GM21528 (cell line): ENCODE data around the gene U2AF1L4.
"Not testable (repeated sequence)": the region's sequence is repeated elsewhere in the genome, so short reads cannot be mapped to it uniquely, and the experiment has no call there.

ENCODE experiments used
- ATAC-seq: cut with Tn5 transposase; IDR thresholded peaks from one replicate; pipeline ENCODE4 v1.9.1; 2021; ENCODE audit warnings: mild to moderate bottlenecking, moderate library complexity; ENCODE audit not compliant: unreplicated experiment, low FRiP score

U2AF1L4 gene

DNA sequence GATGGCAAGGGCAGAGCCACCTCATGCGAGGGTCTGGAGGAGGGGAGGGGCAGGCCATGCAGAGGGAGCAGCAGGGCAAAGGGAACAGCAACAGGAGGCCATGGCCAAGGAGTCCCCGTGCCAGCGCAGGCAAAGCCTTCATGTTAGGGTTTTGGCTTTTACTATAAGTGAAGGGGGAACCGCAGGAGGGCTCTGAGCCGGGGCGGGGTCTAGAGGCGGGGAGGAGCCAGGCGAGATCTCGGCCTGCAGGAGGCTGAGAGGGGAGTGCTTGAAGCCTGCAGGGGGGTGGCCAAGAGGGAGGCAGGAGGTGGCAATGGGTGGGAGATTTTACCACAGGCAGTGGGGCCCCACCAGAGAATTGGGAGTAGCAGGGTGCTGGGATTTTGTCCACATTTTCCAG lies 36.4 kb upstream of the U2AF1L4 start:
- ATAC-seq, result no peak

- ATAC-seq, result no peak
Measured at GRCh38 chr19:35780717-35781116, 35.5 kb upstream of the U2AF1L4 start.

- ATAC-seq, result no peak
Measured at GRCh38 chr19:35780058-35780457, 34.8 kb upstream of the U2AF1L4 start.

- ATAC-seq, result no peak
Measured at GRCh38 chr19:35779033-35779432, 33.8 kb upstream of the U2AF1L4 start.

- no peak for ATAC-seq
Measured at GRCh38 chr19:35777961-35778360, 32.7 kb upstream of the U2AF1L4 start.

- no peak for ATAC-seq
Measured at GRCh38 chr19:35777086-35777841, 32.0 kb upstream of the U2AF1L4 start.

DNA sequence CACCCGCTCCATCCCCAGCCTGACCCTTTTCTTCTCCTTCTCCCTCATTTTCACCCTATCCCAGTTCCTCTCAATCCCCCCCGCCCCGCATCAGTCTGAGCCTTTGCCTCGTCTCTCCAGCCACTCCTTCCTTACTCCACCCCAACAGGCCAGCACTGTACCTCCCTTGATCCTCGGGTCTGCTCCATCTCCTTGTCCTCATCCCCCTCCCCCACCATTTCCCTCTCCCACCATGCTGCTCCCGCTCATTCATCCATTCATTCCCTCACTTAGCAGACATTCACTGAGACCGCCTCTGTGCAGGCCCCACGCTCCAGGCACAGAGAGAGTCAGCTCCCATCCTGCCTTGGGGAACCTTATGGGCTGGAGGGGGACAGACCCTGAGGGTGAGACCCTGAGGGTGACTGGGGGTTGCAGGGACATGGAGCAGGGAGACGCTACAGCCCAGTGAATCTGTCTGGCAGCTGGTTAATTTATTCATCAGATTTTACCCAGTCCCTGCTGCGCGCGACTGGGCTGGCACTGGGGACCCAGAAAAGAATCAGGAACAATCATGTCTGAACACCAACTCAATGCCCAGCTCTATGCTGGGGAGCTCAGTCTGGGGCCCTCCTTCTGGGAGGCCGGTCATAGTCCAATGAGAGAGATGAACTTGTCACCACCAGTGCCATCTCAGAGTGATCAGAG lies 31.0 kb upstream of the U2AF1L4 start:
- ATAC-seq, result no peak

DNA sequence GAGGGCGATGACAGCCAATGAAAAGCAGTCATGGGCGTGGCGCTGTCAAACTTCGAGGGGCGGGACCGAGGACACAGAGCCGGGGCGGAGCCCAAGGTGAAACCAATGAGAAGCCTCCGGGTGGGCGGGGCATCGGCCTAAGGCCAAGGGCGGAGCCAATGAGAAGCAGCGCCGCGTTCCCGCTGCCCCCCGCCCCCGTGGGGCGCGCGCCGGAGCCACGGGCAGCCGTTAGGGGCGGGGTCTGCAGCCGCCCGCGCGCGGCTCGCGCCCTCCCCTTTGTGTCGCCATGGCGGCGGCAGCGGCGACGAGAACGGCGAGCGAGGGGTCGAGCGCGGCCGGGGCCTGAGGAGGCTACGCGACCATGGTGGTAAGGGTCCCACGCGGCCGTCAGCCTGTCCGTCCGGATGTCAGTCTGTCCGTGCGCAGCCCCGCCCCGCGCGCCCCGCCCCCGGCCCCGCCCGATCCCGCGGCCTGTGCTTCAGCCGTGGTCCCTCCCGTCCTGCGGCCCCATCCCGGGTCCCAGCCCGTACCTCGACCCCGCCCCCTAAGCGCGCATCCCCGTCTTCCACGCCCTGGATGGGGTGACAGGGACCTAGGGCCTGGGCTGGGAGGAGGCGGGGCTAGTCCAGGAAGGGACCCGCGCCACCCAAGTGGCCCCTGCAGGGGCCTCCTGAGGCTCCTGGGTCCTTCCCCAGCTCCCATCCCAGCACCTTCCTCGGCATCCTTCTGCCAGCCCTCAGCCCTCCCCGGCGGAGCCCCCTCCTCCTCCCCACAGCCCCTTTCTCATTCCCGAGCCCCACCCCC lies 30.3 kb upstream of the U2AF1L4 start, which contains the start of gene ARHGAP33:
Gene ARHGAP33, plus strand, starts transcription at position 267 of the 804 bp plus-strand sequence. Its CDS starts 95 bp downstream, at position 362.
- peak; percentile 90 for ATAC-seq

DNA sequence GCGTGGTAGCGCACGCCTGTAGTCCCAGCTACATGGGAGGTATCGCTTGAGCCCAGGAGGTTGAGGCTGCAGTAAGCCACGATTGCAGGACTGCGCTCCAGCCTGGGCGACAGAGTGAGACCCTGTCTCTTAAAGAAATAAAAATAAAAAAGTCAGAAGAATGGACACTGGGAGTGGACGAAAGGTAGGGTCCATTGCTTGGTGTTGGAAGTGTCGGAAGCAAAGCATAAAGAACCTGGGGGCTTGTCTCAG lies 29.8 kb upstream of the U2AF1L4 start:
- ATAC-seq, result peak; percentile 3

GRCh38 chr19:35774274-35775045 lies 29.2 kb upstream of the U2AF1L4 start:
- no peak for ATAC-seq

DNA sequence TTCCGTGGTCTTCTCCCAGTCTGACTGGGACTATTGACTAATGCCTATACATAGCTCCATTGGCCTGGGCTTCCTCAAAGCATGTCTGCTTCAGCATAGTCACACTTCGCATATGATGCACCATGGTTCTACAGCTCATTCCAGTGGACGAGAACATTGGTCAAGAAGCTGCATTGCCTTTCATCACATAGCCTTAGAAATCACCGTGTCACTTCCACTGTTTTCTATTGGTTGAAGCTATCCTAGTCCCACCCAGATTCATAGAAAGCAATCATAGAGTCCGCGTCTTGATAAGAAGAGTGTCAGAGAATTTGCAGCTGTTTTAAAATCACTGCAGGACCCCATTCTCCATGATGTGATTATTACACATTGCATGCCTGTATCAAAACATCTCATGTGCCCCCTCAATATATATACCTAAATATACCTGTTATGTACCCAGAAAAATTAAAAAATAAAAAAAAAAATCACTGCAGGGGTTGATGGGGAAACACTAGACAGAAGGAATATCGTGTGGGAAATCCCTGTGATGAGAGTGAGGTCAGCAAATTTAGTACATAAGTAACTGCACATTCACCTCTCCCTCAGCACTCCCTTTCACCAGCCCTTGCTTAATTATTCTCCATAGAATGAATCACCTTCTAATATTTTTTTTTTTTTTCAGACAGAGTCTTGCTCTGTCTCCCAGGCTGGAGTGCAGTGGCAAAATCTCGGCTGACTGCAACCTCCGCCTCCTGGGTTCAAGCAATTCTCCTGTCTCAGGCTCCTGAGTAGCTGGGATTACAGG lies 28.0 kb upstream of the U2AF1L4 start:
- ATAC-seq, result no peak

- not testable (repeated sequence) for ATAC-seq
Measured at GRCh38 chr19:35772362-35772761, 27.1 kb upstream of the U2AF1L4 start.

- no peak for ATAC-seq
Measured at GRCh38 chr19:35768082-35768421, 22.8 kb upstream of the U2AF1L4 start.

DNA sequence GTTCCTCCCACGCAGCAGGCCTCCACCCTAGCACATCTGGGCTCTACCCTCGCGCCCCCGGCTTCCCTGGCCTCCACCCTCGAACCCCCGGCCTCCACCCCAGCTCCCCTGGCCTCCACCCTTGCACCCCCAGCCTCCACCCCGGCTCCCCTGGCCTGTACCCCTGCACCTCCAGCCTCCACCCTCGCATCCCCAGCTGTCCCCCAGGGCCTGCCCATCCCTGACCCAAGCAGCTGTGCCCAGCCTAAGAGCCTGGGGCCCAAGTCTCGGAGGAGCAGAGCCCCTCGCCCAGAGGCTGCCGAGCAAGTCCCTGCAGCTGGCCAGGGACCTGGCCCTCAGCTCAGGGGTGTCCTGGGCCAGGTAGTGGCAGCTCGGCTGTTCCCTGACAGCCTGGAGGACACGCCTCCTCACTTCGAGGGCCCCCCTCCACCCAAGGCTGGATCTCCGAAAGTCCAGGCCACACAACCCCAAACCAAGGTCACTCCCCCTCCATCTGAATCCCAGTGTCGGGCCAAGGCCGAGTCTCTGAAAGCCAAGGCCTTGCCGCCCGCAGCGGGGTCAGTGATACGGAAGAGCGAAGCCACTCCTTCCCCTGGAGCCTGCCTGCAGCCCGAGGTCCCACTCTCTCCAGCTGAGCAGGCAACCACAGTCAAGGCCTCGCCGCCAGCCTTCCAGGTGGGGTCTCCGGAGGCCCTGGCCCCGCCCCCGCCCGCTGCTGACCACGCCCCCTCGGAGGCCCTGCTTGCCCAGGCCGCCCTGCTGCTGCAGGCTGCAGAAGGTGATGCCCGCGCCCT lies 22.3 kb upstream of the U2AF1L4 start:
- ATAC-seq, result no peak

GRCh38 chr19:35766571-35767104 lies 21.4 kb upstream of the U2AF1L4 start:
- no peak for ATAC-seq

GRCh38 chr19:35764432-35765315 lies 19.5 kb upstream of the U2AF1L4 start:
- ATAC-seq, result no peak

DNA sequence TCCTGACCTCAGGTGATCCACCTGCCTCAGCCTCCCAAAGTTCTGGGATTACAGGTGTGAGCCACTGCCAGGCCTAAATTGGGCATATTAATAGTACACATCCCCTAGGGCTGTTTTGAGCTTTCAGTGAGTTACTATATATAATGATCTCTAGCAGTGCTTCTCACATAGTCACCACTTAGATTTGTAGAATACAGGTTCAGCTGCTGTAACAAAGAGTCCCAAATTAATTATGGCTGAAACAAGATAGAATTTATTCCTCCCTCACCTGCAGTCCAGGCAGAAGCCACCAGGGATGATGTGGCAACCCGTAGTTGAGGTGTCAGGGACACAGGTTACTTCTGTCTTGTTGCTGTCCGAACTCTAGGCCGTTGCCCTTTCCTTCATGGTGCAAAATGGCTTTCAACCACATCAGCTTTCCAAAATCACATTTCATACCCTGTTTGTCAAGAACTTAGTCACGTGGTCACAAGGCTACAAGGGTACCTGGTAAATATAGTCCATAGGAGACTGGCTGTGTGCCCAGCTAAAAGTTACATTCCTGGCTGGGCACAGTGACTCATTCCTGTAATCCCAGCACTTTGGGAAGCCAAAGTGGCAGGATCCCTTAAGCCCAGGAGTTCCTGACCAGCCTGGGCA lies 15.6 kb upstream of the U2AF1L4 start:
- ATAC-seq, result no peak

- ATAC-seq, result no peak
Measured at GRCh38 chr19:35759697-35760096, 14.5 kb upstream of the U2AF1L4 start.
